Peyer's patch (tissue), 4 donors: ENCODE measurements around the gene GIGYF2.

ENCODE experiments used
- POLR2A ChIP-seq, 2 donors: fragments of 450-650 bp; IDR thresholded peaks; one replicate each; pipeline ENCODE4 v1.5.1; 2017; ENCODE audit warnings: antibody characterized with exemption in 2 of 2, mild to moderate bottlenecking in 2 of 2, moderate library complexity in 2 of 2
- TF ChIP-seq, protein P1 (sequence below), 6 experiments: fragments of 450-650 bp in 4 of 6; fragments of 200-600 bp in 2 of 6; sonication (generic) in 1 of 6; IDR thresholded peaks; one replicate each; pipeline ENCODE4 v1.5.1; 2017 to 2019; ENCODE audit warnings: antibody characterized with exemption in 6 of 6, mild to moderate bottlenecking in 3 of 6, moderate library complexity in 1 of 6

DNA sequence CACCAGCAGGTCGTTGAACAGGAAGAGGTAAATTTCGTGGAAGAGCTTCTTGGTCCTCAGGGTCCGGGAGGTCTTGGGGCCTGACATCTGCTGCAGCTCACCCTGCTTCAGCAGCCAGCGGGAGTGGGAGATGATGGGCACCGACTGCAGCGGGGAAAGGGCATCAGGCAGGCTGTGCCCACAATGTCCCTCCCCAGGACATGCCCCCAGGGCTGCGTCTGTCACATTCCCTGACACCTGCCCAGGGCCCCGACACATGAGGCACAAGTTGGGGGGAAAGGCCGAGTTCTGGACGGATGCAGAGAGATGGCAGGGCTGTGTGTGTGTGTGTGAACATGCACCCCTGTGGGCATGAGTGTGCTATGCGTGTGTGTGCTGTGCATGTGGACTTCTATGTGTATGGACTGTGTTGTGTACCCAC is 186.9 kb downstream of the GIGYF2 start:
- TF ChIP-seq, protein P1, sequence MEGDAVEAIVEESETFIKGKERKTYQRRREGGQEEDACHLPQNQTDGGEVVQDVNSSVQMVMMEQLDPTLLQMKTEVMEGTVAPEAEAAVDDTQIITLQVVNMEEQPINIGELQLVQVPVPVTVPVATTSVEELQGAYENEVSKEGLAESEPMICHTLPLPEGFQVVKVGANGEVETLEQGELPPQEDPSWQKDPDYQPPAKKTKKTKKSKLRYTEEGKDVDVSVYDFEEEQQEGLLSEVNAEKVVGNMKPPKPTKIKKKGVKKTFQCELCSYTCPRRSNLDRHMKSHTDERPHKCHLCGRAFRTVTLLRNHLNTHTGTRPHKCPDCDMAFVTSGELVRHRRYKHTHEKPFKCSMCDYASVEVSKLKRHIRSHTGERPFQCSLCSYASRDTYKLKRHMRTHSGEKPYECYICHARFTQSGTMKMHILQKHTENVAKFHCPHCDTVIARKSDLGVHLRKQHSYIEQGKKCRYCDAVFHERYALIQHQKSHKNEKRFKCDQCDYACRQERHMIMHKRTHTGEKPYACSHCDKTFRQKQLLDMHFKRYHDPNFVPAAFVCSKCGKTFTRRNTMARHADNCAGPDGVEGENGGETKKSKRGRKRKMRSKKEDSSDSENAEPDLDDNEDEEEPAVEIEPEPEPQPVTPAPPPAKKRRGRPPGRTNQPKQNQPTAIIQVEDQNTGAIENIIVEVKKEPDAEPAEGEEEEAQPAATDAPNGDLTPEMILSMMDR (IDR thresholded peaks at IDR 0.05) = no peak
- no peak for TF ChIP-seq POLR2A (IDR thresholded peaks at IDR 0.05)
